Measurements from ENCODE around the gene TBX5. TPM values are rescaled to one million over a fixed set of nuclear protein-coding genes. Genes with fewer than 3 reads are reported as not detected.

The TBX5 gene
- total and polyA plus RNA-seq, 9 of the 15 experiments (the other 6 are each of a cell fraction or from before 2014, with no cell fraction given): not detected

- TF ChIP-seq NFIX (CRISPR knock-in tag; IDR thresholded peaks at IDR 0.05; ENCODE audit: low read depth) (no peak), NFE2 (IDR thresholded peaks at IDR 0.05; ENCODE audit: low read depth) (no peak), THRB (CRISPR knock-in tag; conservative IDR thresholded peaks at IDR 0.05) (no peak), MAX (CRISPR knock-in tag; IDR thresholded peaks at IDR 0.05) (no peak), BCOR (IDR thresholded peaks at IDR 0.05) (no peak), SLC30A9 (CRISPR knock-in tag; IDR thresholded peaks at IDR 0.05) (no peak), CTCFL (IDR thresholded peaks at IDR 0.05; ENCODE audit: borderline replicate concordance, insufficient read depth, low read depth, low read length, poor library complexity, severe bottlenecking) (no peak)
Observed at GRCh38 chr12:114320101-114320500, 85.8 kb downstream of the TBX5 start (continued).

- peaks cover 0 to 20% of the 10 kb centered on the region in 2 experiments; a peak in 4 of 5 replicates for H3K27me3 ChIP-seq (ENCODE audit: control insufficient read depth in 2 of 2, insufficient read depth in 2 of 2, low read length in 2 of 2)
- under 1% methylated on average over 10 of the region's 11 CpGs for WGBS (ENCODE audit: insufficient coverage, low coverage, missing lambda C conversion rate)
- H3K27ac ChIP-seq (ENCODE audit: extremely low read depth, low read depth, low read length): no peak overlapping the region
- no peak overlapping the region for H3K4me3 ChIP-seq
- no peak overlapping the region for H3K9ac ChIP-seq (ENCODE audit: insufficient read depth in 1 of 2, low read depth in 2 of 2, low read length in 2 of 2)
- ChIA-PET POLR2A (no interaction called here), CTCF (ENCODE audit: low intra/inter-chr PET ratio) (no interaction called here)
- no peak for ATAC-seq
- BruUV-seq (replicated peaks): no TSS peak
- H3K4me1 ChIP-seq (replicated peaks in 1 of 2; ENCODE audit: control insufficient read depth in 2 of 2, insufficient read depth in 2 of 2, low read length in 2 of 2): no peaks in the 10 kb centered on the region
- no peak overlapping the region for H2AFZ ChIP-seq (ENCODE audit: low read depth, low read length)
- no peak for DNase-seq (ENCODE audit: extremely low read depth in 1 of 4, low spot score in 3 of 4)
- H3K9me3 ChIP-seq (replicated peaks; ENCODE audit: control insufficient read depth, insufficient read depth, low read depth, low read length): no peaks in the 10 kb centered on the region
- H3K36me3 ChIP-seq (ENCODE audit: control insufficient read depth, insufficient read depth, low read length): no peaks in the 10 kb centered on the region
- FAIRE-seq: no peak
- no peaks in the 10 kb centered on the region for H3K79me2 ChIP-seq (ENCODE audit: control insufficient read depth, insufficient read depth, low read length)
- H3K9me1 ChIP-seq (ENCODE audit: control insufficient read depth, insufficient read depth, low read length): no peaks in the 10 kb centered on the region
- H4K20me1 ChIP-seq (replicated peaks; ENCODE audit: control insufficient read depth, insufficient read depth, low read length): no peaks in the 10 kb centered on the region; the same call in 1 of the 2 replicates
- in situ Hi-C loops (cut with MboI) (no loop called here), intact Hi-C loops (cut with micrococcal nuclease) (no loop called here)
- H3K4me2 ChIP-seq (ENCODE audit: insufficient read depth, low read length): no peak overlapping the region
- TF ChIP-seq ILF3 (IDR thresholded peaks at IDR 0.05; ENCODE audit: borderline replicate concordance) (no peak), TARDBP (IDR thresholded peaks at IDR 0.05) (no peak), GTF2E2 (tag; IDR thresholded peaks at IDR 0.05) (no peak), LCOR (CRISPR knock-in tag; IDR thresholded peaks at IDR 0.05) (no peak), POLR2AphosphoS2 (IDR thresholded peaks at IDR 0.05; ENCODE audit: low read length) (no peak), TRIM24 (IDR thresholded peaks at IDR 0.05) (no peak), ZC3H8 (IDR thresholded peaks at IDR 0.05) (no peak), LEF1 (IDR thresholded peaks at IDR 0.05) (no peak), COPS2 (conservative IDR thresholded peaks at IDR 0.05) (no peak), ZBTB11 (CRISPR knock-in tag; IDR thresholded peaks at IDR 0.05) (no peak)
Observed at GRCh38 chr12:114319422-114319821, 86.5 kb downstream of the TBX5 start.
